GM23338 (cell line): ENCODE results near the gene BCAS3. TPM values are rescaled to one million over a fixed set of nuclear protein-coding genes. Genes with fewer than 3 reads are reported as not detected.
A peak's percentile ranks its signal among the peaks of the same experiment; 100 is the strongest.

Source experiments
- ATAC-seq: fragments of 200-7000 bp; cut with Tn5 transposase; 3 replicates; pipeline ENCODE4 v1.9.1; 2020
- DNase-seq: peaks from one replicate; pipeline ENCODE4 v3.0.0-alpha.2; 2015; ENCODE audit warnings: low spot score
- H2AFZ ChIP-seq: fragments of 200-600 bp; sonication (generic); 2 replicates; pipeline ENCODE4 v1.8.0; 2016; ENCODE audit warnings: antibody characterized with exemption, mild to moderate bottlenecking, moderate library complexity
- H3F3A ChIP-seq: fragments of 200-600 bp; sonication (generic); replicated peaks from 2 replicates; pipeline ENCODE4 v1.8.0; 2017; ENCODE audit warnings: antibody characterized with exemption, mixed run types, low read depth
- H3K27ac ChIP-seq: fragments of 200-600 bp; sonication (generic); 2 replicates; pipeline ENCODE4 v1.6.1; 2016; ENCODE audit warnings: low read depth
- H3K27me3 ChIP-seq: fragments of 200-600 bp; sonication (generic); 2 replicates; pipeline ENCODE4 v1.8.0; 2016; ENCODE audit warnings: mild to moderate bottlenecking, mixed run types, moderate library complexity; ENCODE audit not compliant: insufficient read depth
- H3K36me3 ChIP-seq: fragments of 200-600 bp; sonication (generic); 2 replicates; pipeline ENCODE4 v1.8.0; 2016; ENCODE audit warnings: mild to moderate bottlenecking; ENCODE audit not compliant: insufficient read depth
- H3K4me1 ChIP-seq: fragments of 200-600 bp; sonication (generic); 2 replicates; pipeline ENCODE4 v1.8.0; 2016; ENCODE audit warnings: mild to moderate bottlenecking, moderate library complexity; ENCODE audit not compliant: insufficient read depth
- H3K4me2 ChIP-seq: fragments of 200-600 bp; sonication (generic); 2 replicates; pipeline ENCODE4 v1.7.1; 2017; ENCODE audit warnings: mixed run types
- H3K4me3 ChIP-seq: fragments of 200-600 bp; sonication (generic); 2 replicates; pipeline ENCODE4 v1.6.1; 2016; ENCODE audit warnings: mixed run types
- H3K79me2 ChIP-seq: fragments of 200-600 bp; sonication (generic); replicated peaks from 2 replicates; pipeline ENCODE4 v1.8.0; 2017; ENCODE audit warnings: mild to moderate bottlenecking; ENCODE audit not compliant: insufficient read depth
- H3K9me2 ChIP-seq: fragments of 200-600 bp; sonication (generic); 2 replicates; pipeline ENCODE4 v1.8.0; 2017; ENCODE audit not compliant: insufficient read depth
- H4K20me1 ChIP-seq: fragments of 200-600 bp; sonication (generic); replicated peaks from 2 replicates; pipeline ENCODE4 v1.8.0; 2017; ENCODE audit warnings: mild to moderate bottlenecking; ENCODE audit not compliant: insufficient read depth
- H3K27ac Mint-ChIP-seq: 2 replicates; pipeline ENCODE4 v1.8.0; 2020; ENCODE audit warnings: inconsistent platforms, mild to moderate bottlenecking, moderate library complexity, mixed read lengths
- H3K27me3 Mint-ChIP-seq: 3 replicates; pipeline ENCODE4 v1.8.0; 2022; ENCODE audit warnings: low read depth, mild to moderate bottlenecking, moderate library complexity, mixed read lengths, inconsistent platforms; ENCODE audit not compliant: insufficient read depth, poor library complexity
- H3K36me3 Mint-ChIP-seq: 3 replicates; pipeline ENCODE4 v1.8.0; 2021; ENCODE audit warnings: low read depth, mild to moderate bottlenecking, inconsistent platforms, moderate library complexity, mixed read lengths
- H3K4me1 Mint-ChIP-seq: 3 replicates; pipeline ENCODE4 v1.8.0; 2020; ENCODE audit warnings: mild to moderate bottlenecking, inconsistent platforms, mixed read lengths
- H3K4me3 Mint-ChIP-seq: 3 replicates; pipeline ENCODE4 v1.8.0; 2021; ENCODE audit warnings: moderate library complexity, mild to moderate bottlenecking, inconsistent platforms, mixed read lengths
- H3K9me3 Mint-ChIP-seq: 3 replicates; pipeline ENCODE4 v1.8.0; 2020; ENCODE audit warnings: moderate library complexity, mild to moderate bottlenecking, inconsistent platforms, mixed read lengths
- EZH2 ChIP-seq: fragments of 200-600 bp; sonication (generic); IDR thresholded peaks from one replicate; pipeline ENCODE4 v1.8.0; 2017; ENCODE audit warnings: antibody characterized with exemption, mild to moderate bottlenecking, low read depth; ENCODE audit not compliant: unreplicated experiment
- EZH2phosphoT487 ChIP-seq: fragments of 200-600 bp; sonication (generic); IDR thresholded peaks from one replicate; pipeline ENCODE4 v1.8.1; 2018; ENCODE audit warnings: antibody characterized with exemption; ENCODE audit not compliant: unreplicated experiment
- NANOG ChIP-seq: IDR thresholded peaks from 2 replicates; pipeline ENCODE4 v1.6.1; 2016; ENCODE audit warnings: antibody characterized with exemption, borderline replicate concordance
- POLR2AphosphoS5 ChIP-seq: IDR thresholded peaks from 2 replicates; pipeline ENCODE4 v1.6.1; 2016; ENCODE audit warnings: antibody characterized with exemption, low read depth
- STAT1 ChIP-seq: IDR thresholded peaks from one replicate; pipeline ENCODE4 v1.6.1; 2016; ENCODE audit warnings: antibody characterized with exemption; ENCODE audit not compliant: unreplicated experiment
- ZNF114 ChIP-seq: fragments of 250-450 bp; sonication (Bioruptor Pico); IDR thresholded peaks from 2 replicates; pipeline ENCODE4 v1.5.0; 2020; ENCODE audit warnings: mild to moderate bottlenecking, moderate library complexity
- ZNF462 ChIP-seq: fragments of 250-450 bp; sonication (Bioruptor Pico); IDR thresholded peaks from 2 replicates; pipeline ENCODE4 v1.5.0; 2020; ENCODE audit warnings: mild to moderate bottlenecking, moderate library complexity
- polyA plus RNA-seq: library from polyadenylated mRNA; unstranded; fragments of >200 nt; fragmentation: Nextera tagmentation; extraction: Ambion mirVana; gene quantifications from 2 replicates; pipeline ENCODE4 v1.2.1, GENCODE V29; 2016
- total RNA-seq: library from RNA; depleted of rRNA; stranded (reverse); fragments of >200 nt; shearing (Covaris generic); gene quantifications from 2 replicates; pipeline ENCODE4 v1.2.3, GENCODE V29; 2014

Gene BCAS3
- total and polyA plus RNA-seq, 2 experiments from 2014 or later = 8.2 to 28.0 TPM

GRCh38 chr17:61404913-61405685 is 727.4 kb downstream of the BCAS3 start:
- Mint-ChIP-seq H3K9me3 (peaks cover 3% of the 10 kb centered on the region; the same call in 2 of the 3 replicates), H3K27me3 (peaks cover 98% of the 10 kb centered on the region), H3K27ac (no peak overlapping the region), H3K36me3 (peaks cover 3% of the 10 kb centered on the region; the same call in 1 of the 3 replicates), H3K4me1 (peaks cover 32% of the 10 kb centered on the region), H3K4me3 (no peak overlapping the region)
- peaks cover 26% of the 10 kb centered on the region; the same call in 1 of the 2 replicates for H3K4me1 ChIP-seq
- no peaks in the 10 kb centered on the region for H3K9me2 ChIP-seq
- ATAC-seq = peak; percentile 13
- H3K27ac ChIP-seq = no peak overlapping the region
- TF ChIP-seq STAT1 (no peak), EZH2 (peak; percentile 77)
- peaks cover 13% of the 10 kb centered on the region; the same call in 1 of the 2 replicates for H3F3A ChIP-seq
- H3K79me2 ChIP-seq = no peaks in the 10 kb centered on the region
- H3K4me2 ChIP-seq = peak overlapping the region; percentile 76
- peak overlapping the region; percentile 48 for H3K4me3 ChIP-seq
- H4K20me1 ChIP-seq = peaks cover 26% of the 10 kb centered on the region
- peak overlapping the region; percentile 43; the same call in 1 of the 2 replicates for H2AFZ ChIP-seq
- H3K27me3 ChIP-seq = peaks cover 99% of the 10 kb centered on the region
- no peaks in the 10 kb centered on the region for H3K36me3 ChIP-seq
- DNase-seq = peak; percentile 57

GRCh38 chr17:61405686-61406536 is 728.3 kb downstream of the BCAS3 start:
- Histone ChIP-seq H3F3A (peaks cover 13% of the 10 kb centered on the region; the same call in 1 of the 2 replicates), H3K4me2 (peak overlapping the region; percentile 76; the same call in 1 of the 2 replicates), H3K9me2 (no peaks in the 10 kb centered on the region), H3K27me3 (peaks cover 99% of the 10 kb centered on the region), H4K20me1 (peaks cover 27% of the 10 kb centered on the region), H3K36me3 (no peaks in the 10 kb centered on the region), H3K4me1 (peaks cover 29% of the 10 kb centered on the region; the same call in 1 of the 2 replicates), H3K27ac (no peak overlapping the region), H3K79me2 (no peaks in the 10 kb centered on the region), H3K4me3 (peak overlapping the region; percentile 48; the same call in 1 of the 2 replicates), H2AFZ (no peak overlapping the region)
- Mint-ChIP-seq H3K4me1 (peaks cover 37% of the 10 kb centered on the region), H3K27ac (no peak overlapping the region), H3K27me3 (peaks cover 98% of the 10 kb centered on the region), H3K4me3 (no peak overlapping the region), H3K36me3 (peaks cover 3% of the 10 kb centered on the region; the same call in 1 of the 3 replicates), H3K9me3 (peaks cover 3% of the 10 kb centered on the region; the same call in 2 of the 3 replicates)
- DNase-seq = peak; percentile 47
- TF ChIP-seq ZNF114 (CRISPR knock-in tag) = no peak
- TF ChIP-seq EZH2 = peak; percentile 90
- peak; percentile 7 for TF ChIP-seq EZH2phosphoT487
- ATAC-seq = no peak; the same call in 2 of the 3 replicates

- Histone ChIP-seq H4K20me1 (peaks cover 21% of the 10 kb centered on the region), H3F3A (peaks cover 13% of the 10 kb centered on the region; the same call in 1 of the 2 replicates), H3K27me3 (peaks cover 99% of the 10 kb centered on the region), H3K4me3 (no peak overlapping the region), H3K4me1 (peaks cover 29% of the 10 kb centered on the region; the same call in 1 of the 2 replicates), H2AFZ (no peak overlapping the region), H3K9me2 (no peaks in the 10 kb centered on the region), H3K79me2 (no peaks in the 10 kb centered on the region), H3K4me2 (no peak overlapping the region), H3K36me3 (no peaks in the 10 kb centered on the region), H3K27ac (no peak overlapping the region)
- peaks cover 3% of the 10 kb centered on the region; the same call in 1 of the 3 replicates for H3K36me3 Mint-ChIP-seq
- no peak for ATAC-seq
- peaks cover 3% of the 10 kb centered on the region; the same call in 1 of the 3 replicates for H3K9me3 Mint-ChIP-seq
- peaks cover 34% of the 10 kb centered on the region for H3K4me1 Mint-ChIP-seq
- H3K27ac Mint-ChIP-seq = no peak overlapping the region
- DNase-seq = no peak
- H3K4me3 Mint-ChIP-seq = no peak overlapping the region
- H3K27me3 Mint-ChIP-seq = peaks cover 97% of the 10 kb centered on the region
- TF ChIP-seq ZNF462 (CRISPR knock-in tag) (no peak), POLR2AphosphoS5 (no peak), STAT1 (no peak), NANOG (no peak), ZNF114 (CRISPR knock-in tag) (no peak)
These were observed 728.8 kb downstream of the BCAS3 start for GRCh38 chr17:61406537-61406845.
